CD4-positive, alpha-beta T cell treated with Interleukin-15 for 4 hours (primary cell): ENCODE measurements around the gene ZNF768.
"Not testable (repeated sequence)": the region's sequence is repeated elsewhere in the genome, so short reads cannot be mapped to it uniquely, and the experiment has no call there.

Source experiments
- DNase-seq: peaks from one replicate; pipeline ENCODE4 v3.0.0-alpha.2; 2020; ENCODE audit warnings: low spot score

ZNF768 gene

DNA sequence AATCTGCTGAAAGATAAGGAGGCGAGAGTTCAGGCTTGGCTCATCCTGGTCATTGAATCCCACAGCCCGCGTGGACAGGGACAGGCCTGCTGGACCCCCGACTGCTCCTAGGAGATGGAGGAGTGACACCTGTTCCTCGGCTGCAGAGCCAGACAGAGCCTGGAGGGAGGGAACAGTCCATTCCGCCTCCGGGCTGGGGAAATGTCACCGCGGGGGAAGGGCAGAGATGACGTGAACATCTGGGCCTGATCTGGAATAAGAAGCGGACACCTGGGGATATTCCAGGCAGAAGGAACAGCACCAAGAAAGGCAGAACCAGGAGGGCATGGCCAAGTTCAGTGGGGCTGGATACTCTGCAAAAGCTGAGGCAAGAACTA is 6.8 kb upstream of the ZNF768 start:
- no peak for DNase-seq

DNA sequence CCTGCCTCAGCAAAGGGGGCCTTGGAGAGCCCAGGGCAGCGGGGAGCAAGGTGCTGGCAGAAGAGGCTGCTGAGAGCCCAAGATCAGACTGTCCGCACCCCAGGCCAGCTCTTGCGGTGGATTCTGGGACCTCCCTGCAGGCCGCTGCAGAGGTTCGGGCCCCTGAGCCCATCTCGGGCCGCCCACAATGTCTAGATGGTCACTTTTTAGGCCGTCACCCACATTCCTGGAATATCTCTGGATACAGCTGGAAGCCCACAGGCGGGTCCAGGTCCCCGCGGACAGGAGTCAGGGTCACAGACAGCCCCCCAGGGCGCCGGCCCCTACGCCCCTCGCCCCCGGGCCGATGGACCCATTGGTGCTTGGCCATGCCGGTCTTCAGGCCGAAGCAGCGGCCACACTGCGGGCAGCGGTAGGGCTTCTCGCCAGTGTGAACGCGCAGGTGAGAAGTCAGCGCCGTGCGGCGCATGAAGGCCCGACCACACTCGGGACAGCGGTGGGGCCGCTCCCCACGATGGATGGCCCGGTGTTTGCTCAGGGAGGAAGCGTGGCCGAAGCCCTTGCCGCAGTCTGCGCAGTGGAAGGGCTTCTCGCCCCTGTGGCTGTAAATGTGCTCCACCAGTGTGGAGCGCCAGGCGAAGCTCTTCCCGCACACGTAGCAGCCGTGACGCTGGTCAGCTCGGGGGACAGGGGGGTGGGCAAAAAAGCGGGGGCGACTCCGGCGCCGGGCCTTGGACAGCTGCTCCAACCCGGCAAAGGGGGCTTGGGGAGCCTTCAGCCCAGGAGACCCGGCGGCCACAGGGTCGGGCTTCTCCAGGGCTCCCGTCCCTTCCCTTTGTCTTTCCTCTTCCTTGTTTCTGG is 6.1 kb upstream of the ZNF768 start:
- no peak for DNase-seq

DNA sequence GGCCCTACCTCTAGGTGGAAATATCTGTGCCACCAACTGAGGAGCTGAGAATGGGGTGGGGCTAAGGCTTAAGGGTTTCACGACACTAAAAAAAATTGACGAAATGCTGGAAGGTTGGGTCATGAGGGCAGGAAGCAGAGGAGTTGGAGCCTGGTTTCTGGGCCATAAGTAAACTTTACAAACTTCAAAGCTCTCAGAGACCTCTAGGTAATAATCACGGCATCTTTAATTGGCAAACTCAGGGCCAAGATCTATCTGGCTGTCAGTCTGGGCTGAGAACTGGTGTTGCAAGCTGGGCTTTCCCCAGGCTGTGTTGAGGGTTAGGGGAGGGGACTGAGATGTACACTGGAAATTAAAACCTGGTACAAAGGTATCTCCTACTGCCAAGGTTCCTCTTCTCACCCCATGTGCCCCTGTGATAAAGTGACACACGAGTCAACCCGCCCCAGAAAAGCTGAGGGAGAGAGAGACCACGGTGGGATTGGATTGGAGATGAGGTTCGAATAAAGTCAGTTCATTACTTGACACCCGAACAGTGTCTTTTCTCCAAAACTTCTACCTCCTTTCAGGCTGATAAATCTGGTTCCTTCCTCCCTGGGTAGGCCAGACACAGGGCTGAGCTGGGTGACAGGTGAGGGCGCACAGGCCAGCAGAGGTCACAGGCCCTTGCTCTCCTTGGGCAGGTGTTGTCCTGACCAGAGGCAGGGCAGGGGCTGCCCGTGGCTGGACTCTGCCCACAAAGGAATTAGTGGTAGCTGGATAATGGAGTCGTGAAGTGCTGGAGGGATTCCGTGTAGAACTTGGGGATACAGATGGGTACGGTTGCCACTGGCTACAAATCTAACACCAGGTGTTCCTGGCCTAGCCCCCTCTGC is 4.0 kb upstream of the ZNF768 start:
- DNase-seq = no peak

DNA sequence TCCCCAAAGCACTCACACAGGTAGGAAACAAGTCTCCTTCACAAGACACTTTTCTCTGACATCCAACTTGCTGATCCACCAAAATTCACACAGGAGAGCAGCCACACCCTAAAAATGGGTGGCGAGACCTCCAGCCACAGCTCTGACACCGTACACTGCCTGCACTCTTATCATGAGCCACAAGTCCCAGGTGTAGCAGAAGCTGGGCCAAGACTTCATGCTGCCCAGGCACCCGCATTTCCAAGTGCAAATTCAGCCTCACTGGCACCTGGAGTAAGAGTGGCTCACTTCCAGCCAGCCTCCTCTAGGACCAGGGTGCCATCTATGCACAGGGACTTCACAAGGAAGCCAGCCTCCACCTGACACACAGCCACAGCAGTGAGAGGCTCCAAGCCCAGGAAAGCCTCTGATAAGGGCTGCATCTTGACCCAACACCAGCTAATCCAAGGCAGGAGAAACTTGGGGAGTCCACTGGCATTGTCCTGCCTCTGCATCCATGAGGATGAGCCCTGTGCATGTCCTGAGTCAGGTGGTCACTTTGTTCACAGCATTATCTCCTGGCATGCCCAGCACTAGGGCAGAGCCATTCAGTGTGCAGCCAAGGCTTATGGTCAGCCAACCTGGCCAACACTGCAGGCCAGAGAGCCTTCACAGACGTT is 2.6 kb upstream of the ZNF768 start:
- no peak for DNase-seq

DNA sequence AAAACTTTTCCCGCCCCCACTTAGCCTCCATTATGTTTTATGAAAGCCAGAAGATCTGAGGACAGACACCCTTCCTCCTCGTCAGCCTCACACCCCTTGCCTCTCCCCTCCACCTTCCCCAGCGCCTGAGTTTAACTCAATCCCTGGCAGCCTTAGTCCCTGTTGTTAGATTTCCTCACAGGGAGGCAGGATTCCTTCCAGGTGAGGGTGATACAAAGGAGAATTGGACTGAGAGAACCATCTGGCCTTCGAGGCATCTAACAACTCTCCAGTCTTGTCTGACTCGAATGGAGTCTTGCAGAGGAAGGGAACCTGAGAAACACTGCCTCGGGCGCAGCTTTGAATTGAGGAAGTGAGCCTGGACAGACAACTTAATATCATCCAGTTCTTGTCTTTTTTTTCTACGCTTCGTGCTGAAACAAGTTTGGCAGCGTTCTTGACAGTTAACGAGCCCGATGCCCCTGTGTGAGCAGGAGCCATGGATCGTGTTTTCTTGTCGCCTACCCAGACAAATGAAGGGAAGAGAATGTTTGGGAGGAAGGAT is 1.3 kb upstream of the ZNF768 start:
- DNase-seq = no peak

DNA sequence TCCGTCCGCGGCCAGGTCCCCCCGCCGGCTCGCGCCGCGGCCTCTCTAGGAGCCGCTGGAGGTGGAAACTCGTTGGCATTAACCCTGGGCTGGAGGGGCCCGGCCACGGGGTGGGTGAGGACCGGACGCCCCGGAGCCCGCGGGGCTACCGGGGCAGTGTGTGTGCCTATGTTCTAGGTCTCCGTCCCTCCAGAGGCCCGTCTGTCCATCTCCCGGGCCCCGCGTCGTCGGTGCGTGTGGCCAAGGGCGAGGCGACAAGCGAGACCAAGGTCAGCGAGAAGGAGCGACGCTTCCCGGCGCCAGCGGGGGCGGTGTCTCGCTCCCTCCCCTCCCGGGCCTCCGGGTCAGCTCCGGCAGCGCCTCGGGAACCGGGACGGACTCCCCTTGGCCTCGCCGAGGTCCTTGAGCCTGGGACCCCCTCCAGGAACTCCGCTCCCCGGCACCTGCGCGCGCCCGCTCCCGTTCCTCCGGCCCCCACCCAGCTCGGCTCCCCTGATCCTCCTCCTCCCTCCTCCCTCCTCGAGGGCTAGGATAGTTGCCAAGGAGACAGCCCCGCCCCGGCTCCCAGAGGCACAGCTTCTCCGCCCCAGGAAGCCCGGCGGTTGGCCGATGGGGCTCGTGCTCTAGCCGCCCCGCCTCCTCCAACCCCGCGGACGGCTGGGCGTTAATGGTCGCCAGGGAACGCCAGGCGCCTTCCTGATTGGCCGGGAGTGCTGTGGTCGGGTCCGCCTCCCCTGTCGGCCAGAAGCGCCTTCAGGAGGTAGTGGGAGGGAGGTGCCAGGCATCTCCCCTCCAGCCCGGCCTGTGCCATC is 663 bp upstream of the ZNF768 start:
- DNase-seq = peak; percentile 92

DNA sequence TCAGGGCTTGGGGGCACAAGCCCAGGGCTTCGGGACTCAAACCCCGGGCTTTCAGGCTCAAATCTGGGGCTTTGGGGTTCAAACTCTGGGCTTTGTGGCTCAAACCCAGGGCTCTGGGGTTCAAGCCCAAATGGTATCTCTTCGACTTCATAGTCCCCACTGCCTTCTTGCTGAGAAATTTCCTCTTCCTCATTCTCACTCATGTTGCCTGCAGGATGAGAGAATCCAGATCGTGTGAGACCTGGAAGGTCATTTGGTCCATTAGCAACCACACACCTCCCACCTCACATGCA is 576 bp downstream of the ZNF768 start:
- no peak for DNase-seq

DNA sequence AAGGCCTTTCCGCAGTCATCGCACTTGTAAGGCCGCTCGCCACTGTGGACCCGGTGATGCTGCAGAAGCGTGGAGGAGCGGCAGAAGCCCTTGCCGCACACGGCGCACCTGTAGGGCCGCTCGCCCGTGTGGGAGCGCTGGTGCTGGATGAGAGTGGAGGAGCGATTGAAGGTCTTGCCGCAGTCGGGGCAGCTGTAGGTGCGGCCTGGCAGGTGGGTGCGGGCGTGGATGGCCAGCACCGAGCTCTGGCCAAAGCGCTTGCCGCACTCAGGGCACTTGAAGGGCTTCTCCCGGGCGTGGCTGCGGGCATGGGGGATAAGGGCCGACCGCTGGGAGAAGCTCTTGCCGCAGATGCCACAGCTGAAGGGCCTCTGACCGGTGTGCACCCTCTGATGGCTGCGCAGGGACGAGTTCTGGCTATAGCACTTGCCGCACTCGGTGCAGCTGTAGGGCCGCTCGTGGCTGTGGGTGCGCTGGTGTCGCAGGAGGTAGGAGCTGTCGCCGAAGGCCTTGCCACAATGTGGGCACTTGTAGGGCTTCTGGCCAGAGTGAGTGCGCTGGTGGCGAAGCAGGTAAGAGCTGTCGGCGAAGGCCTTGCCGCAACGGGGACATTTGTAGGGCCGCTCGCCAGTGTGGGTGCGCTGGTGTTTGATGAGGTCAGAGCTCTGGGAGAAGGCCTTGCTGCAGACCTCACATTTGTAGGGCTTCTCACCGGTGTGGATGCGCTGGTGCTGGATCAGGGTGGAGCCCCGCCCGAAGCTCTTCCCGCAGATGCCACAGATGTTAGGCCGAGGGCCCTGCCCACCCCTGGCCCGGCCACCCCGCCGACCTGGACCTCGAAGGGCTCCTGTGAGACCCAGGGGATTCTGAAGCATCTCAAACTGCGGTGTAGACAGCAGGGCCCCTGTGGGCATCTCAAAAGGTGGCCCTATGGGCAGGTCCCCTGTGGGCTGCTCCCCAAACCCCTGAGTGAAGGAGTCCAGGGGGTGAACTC is 1.5 kb downstream of the ZNF768 start:
- DNase-seq = no peak

DNA sequence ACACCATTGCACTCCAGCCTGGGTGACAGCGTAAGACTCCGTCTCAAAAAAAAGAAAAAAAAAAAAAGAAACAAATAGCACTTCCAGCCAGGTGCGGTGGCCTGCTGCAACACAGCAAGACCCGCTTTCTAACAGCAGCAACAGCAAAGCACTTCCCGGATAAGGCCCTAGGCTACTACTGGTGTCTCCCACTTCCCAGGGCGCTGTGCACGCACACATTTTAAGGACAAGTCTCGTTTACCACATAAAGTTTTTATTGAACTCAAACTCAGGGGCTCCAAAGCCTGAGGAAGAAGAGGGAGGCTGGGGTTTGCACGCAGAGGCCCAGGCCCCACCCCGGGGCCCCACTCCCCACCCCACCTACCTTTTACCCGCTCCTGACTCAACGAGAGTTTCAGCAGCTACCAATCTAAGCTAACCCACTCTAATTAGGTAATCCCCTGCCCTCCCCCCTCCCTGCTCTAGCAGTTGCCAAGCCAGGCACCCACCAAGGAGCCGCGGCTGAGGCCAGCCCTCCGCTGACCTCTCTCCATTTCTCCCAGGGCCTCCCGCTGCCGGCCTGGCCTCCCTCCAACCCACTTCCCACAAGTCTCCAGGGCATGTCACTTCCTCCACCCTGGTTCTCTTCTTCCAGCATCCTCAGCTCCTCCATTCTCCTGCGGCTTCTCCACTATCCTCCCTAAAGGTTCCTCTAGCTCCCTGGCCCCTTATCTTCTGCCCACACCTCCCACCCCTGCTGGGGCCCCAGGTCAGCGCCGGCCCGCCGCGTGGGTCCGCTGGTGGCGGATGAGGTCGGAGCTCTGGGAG is 2.4 kb downstream of the ZNF768 start:
- DNase-seq = no peak

DNA sequence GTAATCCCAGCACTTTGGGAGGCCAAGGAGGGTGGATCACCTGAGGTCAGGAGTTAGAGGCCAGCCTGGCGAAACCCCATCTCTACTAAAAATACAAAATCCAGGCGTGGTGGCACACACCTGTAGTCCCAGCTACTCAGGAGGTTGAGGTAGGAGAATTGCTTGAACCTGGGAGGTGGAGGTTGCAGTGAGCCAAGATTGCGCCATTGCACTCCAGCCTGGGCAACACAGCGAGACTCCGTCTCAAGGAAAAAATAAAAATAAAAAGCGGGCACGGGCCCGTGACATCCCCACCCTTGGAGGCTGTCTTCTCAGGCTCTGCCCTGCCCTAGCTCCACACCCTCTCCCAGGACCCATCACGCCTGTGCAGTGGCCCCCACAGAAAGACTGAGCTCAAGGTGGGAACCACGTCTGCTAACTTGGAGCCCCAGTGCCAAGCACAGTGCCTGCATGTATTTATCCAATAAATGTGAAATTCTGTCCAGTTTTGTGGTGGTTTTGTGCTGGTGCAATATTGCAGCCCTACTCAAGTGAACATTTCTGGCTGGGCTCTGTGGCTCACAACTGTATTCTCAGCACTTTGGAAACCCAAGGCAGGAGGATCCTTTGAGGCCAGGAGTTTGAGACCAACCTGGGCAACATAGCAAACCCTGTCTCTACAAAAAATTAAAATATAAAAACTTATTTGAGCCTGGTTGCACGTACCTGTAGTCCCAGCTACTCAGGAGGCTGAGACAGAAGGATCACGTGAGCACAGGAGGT is 3.5 kb downstream of the ZNF768 start:
- not testable (repeated sequence) for DNase-seq

DNA sequence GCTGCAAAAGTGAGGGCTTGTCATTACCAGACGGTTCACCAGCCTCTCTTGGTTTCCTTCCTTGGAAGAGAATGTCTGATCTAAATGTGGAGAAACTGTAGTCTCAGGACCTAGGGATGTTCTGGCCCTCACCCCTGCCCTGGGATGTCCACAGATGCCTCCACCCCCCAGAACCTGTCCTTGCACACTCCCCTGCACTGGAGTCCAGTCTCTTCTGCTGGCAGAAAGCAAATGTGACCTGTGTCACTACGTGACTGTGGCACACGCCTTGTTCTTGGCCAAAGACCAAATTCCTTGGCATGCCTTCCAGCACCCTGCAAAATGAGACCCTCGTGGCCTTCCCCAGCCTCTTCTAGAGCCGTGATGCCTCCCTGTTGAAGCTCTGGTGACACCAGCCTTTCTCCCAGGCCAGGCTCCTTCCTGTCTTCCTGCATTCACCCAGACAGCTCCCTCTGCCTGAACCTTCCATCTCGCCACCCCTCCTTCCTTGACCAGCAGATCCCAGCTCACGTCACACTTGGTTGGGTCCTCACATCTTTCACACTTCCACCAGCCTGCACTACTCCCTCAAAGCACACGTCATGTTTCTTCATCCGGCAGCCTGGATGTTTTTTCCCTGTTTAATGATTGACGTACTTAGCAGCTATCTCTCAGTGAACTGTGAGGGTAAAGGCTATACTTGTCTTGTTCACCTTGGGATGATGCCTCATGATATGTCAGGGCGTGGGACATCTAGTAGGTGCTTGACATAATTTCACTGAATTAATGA is 4.3 kb downstream of the ZNF768 start:
- DNase-seq = no peak

DNA sequence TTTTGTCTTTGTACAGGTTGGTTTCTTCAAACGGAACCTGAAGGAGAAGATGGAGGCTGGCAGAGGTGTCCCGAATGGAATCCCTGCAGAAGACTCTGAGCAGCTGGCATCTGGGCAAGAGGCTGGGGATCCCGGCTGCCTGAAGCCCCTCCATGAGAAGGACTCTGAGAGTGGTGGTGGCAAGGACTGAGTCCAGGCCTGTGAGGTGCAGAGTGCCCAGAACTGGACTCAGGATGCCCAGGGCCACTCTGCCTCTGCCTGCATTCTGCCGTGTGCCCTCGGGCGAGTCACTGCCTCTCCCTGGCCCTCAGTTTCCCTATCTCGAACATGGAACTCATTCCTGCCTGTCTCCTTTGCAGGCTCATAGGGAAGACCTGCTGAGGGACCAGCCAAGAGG is 4.9 kb downstream of the ZNF768 start:
- DNase-seq = no peak

DNA sequence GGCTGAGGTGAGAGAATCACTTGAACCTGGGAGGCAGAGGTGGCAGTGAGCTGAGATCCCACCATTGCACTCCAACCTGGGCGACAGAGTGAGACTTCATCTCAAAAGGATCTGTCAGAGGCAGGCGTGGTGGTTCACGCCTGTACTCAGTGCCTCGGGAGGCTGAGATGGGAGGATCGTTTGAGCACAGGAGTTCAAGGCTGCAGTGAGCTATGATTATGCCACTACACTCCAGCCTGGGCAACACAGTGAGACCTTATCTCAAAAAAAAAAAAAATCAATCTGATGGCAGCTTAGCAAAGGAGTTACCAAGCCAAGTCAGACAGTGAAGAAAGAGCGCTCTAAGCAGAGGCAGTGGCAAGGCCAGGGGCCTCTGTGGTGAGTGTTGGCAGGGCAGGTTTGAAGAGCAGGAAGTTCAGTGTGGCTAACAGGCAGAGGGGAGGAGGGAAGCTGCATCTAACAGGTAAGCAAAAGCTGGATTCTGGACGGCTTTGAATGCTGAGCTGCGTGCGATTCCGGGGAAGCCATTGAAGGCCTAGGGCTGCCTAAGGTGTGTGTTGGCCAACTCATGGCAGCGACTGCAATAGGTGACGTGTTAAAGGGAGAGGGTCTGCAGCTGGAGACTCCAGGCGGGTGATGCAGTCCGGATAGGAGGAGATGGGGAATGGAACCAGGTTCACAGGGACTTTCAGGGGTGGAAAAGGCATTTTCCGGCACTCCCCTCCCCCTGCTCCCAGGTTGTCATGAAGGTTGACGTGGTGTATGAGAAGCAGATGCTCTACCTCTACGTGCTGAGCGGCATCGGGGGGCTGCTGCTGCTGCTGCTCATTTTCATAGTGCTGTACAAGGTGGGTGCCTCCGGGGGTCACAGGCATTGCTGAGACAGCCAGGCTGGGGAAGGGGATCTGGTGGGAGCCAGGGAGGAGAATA is 7.0 kb downstream of the ZNF768 start:
- DNase-seq = no peak

DNA sequence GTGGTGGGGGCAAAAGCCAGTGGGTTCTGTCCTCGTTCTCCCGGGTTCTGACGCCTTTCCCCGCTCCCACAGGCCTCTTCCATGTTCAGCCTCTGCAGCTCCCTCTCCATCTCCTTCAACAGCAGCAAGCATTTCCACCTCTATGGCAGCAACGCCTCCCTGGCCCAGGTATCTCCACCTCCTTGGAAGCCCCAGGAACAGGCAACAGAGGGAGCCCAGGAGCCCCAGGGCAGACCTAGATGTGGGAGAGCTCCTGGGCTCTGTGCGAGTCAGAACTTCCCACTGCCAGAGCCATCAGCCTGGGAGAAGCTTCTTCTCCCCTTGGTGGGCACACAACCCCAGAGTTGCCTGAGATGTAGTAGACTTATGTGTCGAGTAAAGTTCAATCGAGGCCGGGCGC is 7.8 kb downstream of the ZNF768 start:
- DNase-seq = no peak

DNA sequence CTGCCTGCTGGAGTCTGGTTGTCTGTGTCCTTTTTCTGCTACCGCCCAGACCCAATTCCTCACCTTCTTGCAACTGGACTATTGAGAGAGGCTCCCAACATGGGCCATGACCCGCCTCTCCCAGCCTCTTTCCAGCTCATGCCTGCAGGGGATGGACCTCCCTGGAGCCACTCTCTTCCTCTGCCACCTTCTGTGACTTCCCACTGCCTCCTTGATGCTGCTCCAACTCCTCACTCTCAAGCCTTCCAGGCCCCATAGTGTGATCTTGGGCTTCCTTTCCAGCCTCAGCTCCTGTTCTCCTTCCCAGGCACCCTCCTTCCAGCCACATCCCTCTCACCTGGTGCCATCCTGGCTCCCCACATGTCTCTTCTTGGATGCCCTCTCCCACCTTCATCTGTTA is 11.1 kb downstream of the ZNF768 start:
- DNase-seq = no peak

DNA sequence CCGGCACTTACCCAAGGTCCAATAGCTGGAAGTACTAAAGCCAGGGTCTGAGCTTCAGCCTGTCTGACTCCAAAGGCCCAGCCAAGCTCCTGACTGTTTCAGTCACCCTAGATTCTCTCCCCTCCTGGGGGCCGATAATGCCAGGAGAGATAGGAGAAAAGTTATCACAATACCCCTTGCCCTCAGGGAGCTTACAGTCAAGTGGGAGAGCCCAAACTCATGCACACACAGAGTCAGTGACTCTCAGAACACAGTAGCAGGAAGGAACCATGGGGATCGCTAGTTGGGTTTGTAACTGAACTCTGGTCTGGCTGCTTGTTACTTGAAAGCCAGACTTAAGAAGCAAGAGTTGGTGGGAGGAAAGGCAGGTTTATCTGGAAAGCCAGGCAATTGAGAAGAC is 14.9 kb downstream of the ZNF768 start:
- no peak for DNase-seq

DNA sequence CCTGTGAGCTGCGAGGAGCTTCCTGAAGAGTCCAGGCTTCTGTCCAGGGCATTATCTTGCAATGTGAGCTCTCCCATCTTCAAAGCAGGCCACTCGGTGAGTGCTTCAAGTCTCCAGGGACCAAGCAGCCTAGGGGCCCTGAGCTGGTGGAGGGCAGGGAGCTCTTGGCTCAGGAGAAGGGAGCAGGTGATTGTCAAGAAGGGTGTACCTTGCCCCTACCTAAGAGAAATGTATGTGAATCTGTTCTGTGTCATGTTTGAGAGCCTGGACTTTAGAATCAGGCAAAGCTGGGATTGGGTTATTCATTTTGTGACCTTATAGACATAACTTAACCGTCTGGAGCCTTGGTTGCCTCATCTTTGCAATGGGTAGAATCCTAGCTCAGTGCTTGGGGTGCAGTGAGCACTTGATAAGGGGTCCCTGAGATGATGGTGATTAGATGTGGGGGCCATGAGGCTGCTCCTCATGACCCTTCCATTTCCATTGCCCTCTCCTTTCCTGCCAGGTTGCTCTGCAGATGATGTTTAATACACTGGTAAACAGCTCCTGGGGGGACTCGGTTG is 15.9 kb downstream of the ZNF768 start:
- no peak for DNase-seq
